Neural cell (in vitro differentiated cells): ENCODE measurements around the gene SMPX.

Source experiments
- EP300 ChIP-seq: fragments of 450-650 bp; conservative IDR thresholded peaks from 2 replicates; pipeline ENCODE4 v1.6.1; 2014; ENCODE audit warnings: antibody characterized with exemption, mild to moderate bottlenecking, moderate library complexity; ENCODE audit not compliant: poor library complexity, severe bottlenecking
- EZH2 ChIP-seq: fragments of 200-600, 300-800 bp; shearing (Covaris generic), sonication (generic); IDR thresholded peaks from 2 replicates; pipeline ENCODE4 v1.6.1; 2014; ENCODE audit warnings: antibody characterized with exemption, low read length, borderline replicate concordance, mild to moderate bottlenecking; ENCODE audit not compliant: insufficient read depth, poor library complexity, severe bottlenecking
- MXI1 ChIP-seq: fragments of 450-650 bp; conservative IDR thresholded peaks from 2 replicates; pipeline ENCODE4 v1.6.1; 2014; ENCODE audit warnings: antibody characterized with exemption, mild to moderate bottlenecking; ENCODE audit not compliant: poor library complexity, severe bottlenecking
- POLR2AphosphoS5 ChIP-seq: IDR thresholded peaks from 2 replicates; pipeline ENCODE4 v1.6.1; 2012
- RAD21 ChIP-seq: fragments of 450-650 bp; conservative IDR thresholded peaks from 2 replicates; pipeline ENCODE4 v1.6.1; 2014; ENCODE audit warnings: antibody characterized with exemption, mild to moderate bottlenecking, moderate library complexity
- SMC3 ChIP-seq: fragments of 450-650 bp; conservative IDR thresholded peaks from 2 replicates; pipeline ENCODE4 v1.6.1; 2014; ENCODE audit warnings: antibody characterized with exemption, mild to moderate bottlenecking, moderate library complexity; ENCODE audit not compliant: poor library complexity
- TAF1 ChIP-seq: IDR thresholded peaks from 2 replicates; pipeline ENCODE4 v1.6.1; 2012; ENCODE audit warnings: low read depth
- TF ChIP-seq, protein P1 (sequence below): IDR thresholded peaks from 2 replicates; pipeline ENCODE4 v1.6.1; 2012; ENCODE audit warnings: borderline replicate concordance
- TF ChIP-seq, protein P2 (sequence below): fragments of 450-650 bp; IDR thresholded peaks from 2 replicates; pipeline ENCODE4 v1.5.1; 2014; ENCODE audit warnings: antibody characterized with exemption, mild to moderate bottlenecking, moderate library complexity; ENCODE audit not compliant: poor library complexity, severe bottlenecking

DNA sequence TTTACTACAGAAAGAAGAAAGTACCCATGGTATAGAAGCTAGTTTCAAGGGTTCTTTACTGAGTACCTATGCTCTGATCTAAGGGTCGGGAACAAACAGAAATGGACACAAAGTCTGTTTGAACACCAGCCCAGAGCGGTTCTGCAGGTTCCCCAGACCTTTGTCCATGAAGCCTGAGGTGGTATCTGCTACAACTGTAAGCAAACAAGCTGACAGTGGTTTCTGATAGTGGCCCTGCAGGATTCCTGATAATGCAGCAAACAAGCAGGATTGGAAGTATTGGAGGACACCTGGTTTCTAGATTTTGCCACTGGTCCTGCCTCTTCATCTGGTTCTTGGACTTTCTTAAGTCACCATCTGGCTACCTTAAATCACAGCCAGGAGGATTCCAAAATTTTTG is 23.7 kb downstream of the SMPX start:
- TF ChIP-seq, protein P1, sequence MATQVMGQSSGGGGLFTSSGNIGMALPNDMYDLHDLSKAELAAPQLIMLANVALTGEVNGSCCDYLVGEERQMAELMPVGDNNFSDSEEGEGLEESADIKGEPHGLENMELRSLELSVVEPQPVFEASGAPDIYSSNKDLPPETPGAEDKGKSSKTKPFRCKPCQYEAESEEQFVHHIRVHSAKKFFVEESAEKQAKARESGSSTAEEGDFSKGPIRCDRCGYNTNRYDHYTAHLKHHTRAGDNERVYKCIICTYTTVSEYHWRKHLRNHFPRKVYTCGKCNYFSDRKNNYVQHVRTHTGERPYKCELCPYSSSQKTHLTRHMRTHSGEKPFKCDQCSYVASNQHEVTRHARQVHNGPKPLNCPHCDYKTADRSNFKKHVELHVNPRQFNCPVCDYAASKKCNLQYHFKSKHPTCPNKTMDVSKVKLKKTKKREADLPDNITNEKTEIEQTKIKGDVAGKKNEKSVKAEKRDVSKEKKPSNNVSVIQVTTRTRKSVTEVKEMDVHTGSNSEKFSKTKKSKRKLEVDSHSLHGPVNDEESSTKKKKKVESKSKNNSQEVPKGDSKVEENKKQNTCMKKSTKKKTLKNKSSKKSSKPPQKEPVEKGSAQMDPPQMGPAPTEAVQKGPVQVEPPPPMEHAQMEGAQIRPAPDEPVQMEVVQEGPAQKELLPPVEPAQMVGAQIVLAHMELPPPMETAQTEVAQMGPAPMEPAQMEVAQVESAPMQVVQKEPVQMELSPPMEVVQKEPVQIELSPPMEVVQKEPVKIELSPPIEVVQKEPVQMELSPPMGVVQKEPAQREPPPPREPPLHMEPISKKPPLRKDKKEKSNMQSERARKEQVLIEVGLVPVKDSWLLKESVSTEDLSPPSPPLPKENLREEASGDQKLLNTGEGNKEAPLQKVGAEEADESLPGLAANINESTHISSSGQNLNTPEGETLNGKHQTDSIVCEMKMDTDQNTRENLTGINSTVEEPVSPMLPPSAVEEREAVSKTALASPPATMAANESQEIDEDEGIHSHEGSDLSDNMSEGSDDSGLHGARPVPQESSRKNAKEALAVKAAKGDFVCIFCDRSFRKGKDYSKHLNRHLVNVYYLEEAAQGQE = no peak
- no peak for TF ChIP-seq TAF1
- TF ChIP-seq, protein P2, sequence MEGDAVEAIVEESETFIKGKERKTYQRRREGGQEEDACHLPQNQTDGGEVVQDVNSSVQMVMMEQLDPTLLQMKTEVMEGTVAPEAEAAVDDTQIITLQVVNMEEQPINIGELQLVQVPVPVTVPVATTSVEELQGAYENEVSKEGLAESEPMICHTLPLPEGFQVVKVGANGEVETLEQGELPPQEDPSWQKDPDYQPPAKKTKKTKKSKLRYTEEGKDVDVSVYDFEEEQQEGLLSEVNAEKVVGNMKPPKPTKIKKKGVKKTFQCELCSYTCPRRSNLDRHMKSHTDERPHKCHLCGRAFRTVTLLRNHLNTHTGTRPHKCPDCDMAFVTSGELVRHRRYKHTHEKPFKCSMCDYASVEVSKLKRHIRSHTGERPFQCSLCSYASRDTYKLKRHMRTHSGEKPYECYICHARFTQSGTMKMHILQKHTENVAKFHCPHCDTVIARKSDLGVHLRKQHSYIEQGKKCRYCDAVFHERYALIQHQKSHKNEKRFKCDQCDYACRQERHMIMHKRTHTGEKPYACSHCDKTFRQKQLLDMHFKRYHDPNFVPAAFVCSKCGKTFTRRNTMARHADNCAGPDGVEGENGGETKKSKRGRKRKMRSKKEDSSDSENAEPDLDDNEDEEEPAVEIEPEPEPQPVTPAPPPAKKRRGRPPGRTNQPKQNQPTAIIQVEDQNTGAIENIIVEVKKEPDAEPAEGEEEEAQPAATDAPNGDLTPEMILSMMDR = no peak
- no peak for TF ChIP-seq POLR2AphosphoS5
- TF ChIP-seq SMC3 = no peak
- no peak for TF ChIP-seq EP300
- no peak for TF ChIP-seq EZH2
- no peak for TF ChIP-seq MXI1
- TF ChIP-seq RAD21 = no peak
